ENCODE results near the gene ADAMTS2. TPM values are rescaled to one million over a fixed set of nuclear protein-coding genes. Genes with fewer than 3 reads are reported as not detected.

Gene ADAMTS2
- polyA plus RNA-seq, 3 donors = 0.74 to 2.3 TPM; not detected in 1

DNA sequence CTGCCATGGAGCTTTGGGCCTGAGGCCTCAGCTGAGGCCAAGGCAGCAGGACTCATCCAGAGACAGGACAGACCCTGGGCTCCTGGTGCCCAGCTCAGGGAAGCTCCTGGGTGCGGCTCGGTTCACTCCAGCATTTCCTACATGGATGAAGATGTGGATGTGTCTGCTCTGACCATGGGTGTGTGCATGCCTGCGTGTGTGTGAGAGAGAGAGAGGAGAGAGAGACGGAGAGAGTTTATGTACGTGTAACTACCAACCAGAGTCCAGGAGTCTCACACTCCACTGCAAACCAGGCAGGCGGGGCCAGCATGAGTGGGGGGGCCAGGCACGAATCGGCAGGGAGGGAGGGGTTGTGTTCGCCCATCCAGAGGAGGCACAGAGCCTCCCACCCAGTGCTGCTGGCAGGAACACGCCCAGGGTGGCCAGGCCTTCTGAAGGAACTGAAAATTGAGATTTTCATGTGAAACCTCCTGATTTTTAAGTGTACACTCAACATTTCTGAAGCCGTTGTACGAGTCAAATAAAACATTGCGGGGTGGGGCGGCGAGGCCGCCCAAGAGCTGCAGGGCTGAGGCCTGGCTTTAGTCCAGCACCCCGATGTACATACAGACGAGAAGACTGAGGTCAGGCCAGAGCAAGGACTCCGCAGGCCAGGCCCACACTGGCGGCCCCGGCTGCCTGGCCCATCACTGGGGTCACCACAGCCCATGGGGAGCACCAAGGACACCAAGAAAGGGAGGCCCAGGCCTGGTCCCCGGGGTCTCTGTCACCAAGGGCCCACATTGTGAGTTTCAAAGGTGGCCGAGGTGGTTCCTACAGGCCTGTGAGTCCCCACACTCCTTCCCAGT is 88.7 kb downstream of the ADAMTS2 start:
- TF ChIP-seq, protein P1, sequence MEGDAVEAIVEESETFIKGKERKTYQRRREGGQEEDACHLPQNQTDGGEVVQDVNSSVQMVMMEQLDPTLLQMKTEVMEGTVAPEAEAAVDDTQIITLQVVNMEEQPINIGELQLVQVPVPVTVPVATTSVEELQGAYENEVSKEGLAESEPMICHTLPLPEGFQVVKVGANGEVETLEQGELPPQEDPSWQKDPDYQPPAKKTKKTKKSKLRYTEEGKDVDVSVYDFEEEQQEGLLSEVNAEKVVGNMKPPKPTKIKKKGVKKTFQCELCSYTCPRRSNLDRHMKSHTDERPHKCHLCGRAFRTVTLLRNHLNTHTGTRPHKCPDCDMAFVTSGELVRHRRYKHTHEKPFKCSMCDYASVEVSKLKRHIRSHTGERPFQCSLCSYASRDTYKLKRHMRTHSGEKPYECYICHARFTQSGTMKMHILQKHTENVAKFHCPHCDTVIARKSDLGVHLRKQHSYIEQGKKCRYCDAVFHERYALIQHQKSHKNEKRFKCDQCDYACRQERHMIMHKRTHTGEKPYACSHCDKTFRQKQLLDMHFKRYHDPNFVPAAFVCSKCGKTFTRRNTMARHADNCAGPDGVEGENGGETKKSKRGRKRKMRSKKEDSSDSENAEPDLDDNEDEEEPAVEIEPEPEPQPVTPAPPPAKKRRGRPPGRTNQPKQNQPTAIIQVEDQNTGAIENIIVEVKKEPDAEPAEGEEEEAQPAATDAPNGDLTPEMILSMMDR (IDR thresholded peaks at IDR 0.05) = no peak
- 94% methylated on average over 16 of the region's 23 CpGs for WGBS (ENCODE audit: insufficient coverage)

DNA sequence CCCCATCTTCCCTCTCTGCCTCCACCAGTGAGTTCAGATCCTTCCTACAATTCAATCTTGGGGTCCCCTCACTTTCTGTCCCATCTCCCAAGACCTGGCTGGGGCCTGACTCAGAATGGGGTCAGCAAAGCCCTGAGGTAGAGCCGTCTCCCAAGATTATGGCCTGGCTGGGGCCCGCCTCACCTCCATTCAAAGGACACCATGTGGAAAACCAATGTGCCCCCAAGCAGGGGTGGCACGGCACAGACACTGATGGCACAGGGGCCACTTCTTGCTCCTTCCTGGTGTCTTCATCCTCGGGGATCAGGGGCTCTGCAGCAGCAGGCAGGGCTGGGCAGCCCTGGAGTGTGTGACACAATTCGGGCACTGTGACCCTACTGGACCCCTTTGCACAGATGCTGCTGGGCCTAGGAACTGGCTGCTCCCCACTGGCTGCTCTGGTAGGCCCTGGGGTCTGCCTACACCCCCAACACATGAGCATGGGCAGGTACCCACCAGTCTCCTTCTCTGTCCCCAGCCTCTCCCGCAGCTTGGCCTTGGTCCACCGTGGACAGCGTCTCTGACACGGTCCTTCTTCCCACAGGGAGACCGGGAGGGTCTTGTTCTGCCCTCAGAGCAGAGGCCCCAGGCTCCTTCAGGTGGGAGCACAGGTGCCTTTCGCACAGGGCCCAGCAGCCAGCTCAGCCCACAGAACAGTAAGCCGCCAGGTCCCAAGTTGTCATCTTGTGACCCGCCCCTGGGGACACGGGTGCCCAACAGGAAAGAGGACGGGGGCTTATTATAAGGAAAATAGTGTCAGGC is 89.5 kb downstream of the ADAMTS2 start:
- Histone ChIP-seq H3K4me2 (replicated peaks; ENCODE audit: extremely low read depth, low read length, poor library complexity, severe bottlenecking) (no peak overlapping the region), H3K27me3 (ENCODE audit: control insufficient read depth in 2 of 2, insufficient read depth in 2 of 2, low read length in 2 of 2) (no peaks in the 10 kb centered on the region), H3K9me3 (replicated peaks in 1 of 2; ENCODE audit: control insufficient read depth in 1 of 2, insufficient read depth in 1 of 2, low read length in 2 of 2) (no peaks in the 10 kb centered on the region), H3K4me3 (replicated peaks in 1 of 3; ENCODE audit: low read depth in 2 of 3, low read length in 3 of 3) (no peak overlapping the region), H3K79me2 (ENCODE audit: insufficient read depth, low read length) (no peaks in the 10 kb centered on the region), H3K27ac (ENCODE audit: low read depth in 1 of 2, low read length in 2 of 2) (no peak overlapping the region), H4K20me1 (ENCODE audit: insufficient read depth, low read length) (no peaks in the 10 kb centered on the region), H3K4me1 (ENCODE audit: control insufficient read depth in 1 of 2, insufficient read depth in 2 of 2, low read length in 2 of 2) (no peaks in the 10 kb centered on the region), H3K9ac (ENCODE audit: insufficient read depth, low read length, poor library complexity, severe bottlenecking) (no peak overlapping the region), H3K36me3 (replicated peaks in 1 of 2; ENCODE audit: control insufficient read depth in 1 of 2, insufficient read depth in 2 of 2, low read length in 2 of 2) (no peaks in the 10 kb centered on the region), H2AFZ (ENCODE audit: insufficient read depth, low read depth, low read length, poor library complexity, severe bottlenecking) (no peak overlapping the region)
- DNase-seq = no peak
- TF ChIP-seq, protein P1 (IDR thresholded peaks at IDR 0.05) = no peak
- no peak overlapping the region for H3K4me3 Mint-ChIP-seq
- H3K27me3 Mint-ChIP-seq (ENCODE audit: low read depth in 3 of 3) = peaks cover 2 to 5% (median 5%) of the 10 kb centered on the region in 3 donors
- no peaks in the 10 kb centered on the region for H3K4me1 Mint-ChIP-seq
- no peak overlapping the region for H3K27ac Mint-ChIP-seq
- no peaks in the 10 kb centered on the region for H3K36me3 Mint-ChIP-seq
- intact Hi-C loops (cut with micrococcal nuclease) = no loop called here
- 96% methylated on average over 14 of the region's 15 CpGs for WGBS (ENCODE audit: insufficient coverage)
- H3K9me3 Mint-ChIP-seq = no peaks in the 10 kb centered on the region

More for the DNA sequence above, 88.7 kb downstream of the ADAMTS2 start:
- Histone ChIP-seq H2AFZ (ENCODE audit: insufficient read depth, low read depth, low read length, poor library complexity, severe bottlenecking) (no peak overlapping the region), H3K4me1 (ENCODE audit: control insufficient read depth in 1 of 2, insufficient read depth in 2 of 2, low read length in 2 of 2) (no peaks in the 10 kb centered on the region), H3K36me3 (replicated peaks in 1 of 2; ENCODE audit: control insufficient read depth in 1 of 2, insufficient read depth in 2 of 2, low read length in 2 of 2) (no peaks in the 10 kb centered on the region), H3K79me2 (ENCODE audit: insufficient read depth, low read length) (no peaks in the 10 kb centered on the region), H3K9me3 (replicated peaks in 1 of 2; ENCODE audit: control insufficient read depth in 1 of 2, insufficient read depth in 1 of 2, low read length in 2 of 2) (no peaks in the 10 kb centered on the region), H3K4me3 (replicated peaks in 1 of 3; ENCODE audit: low read depth in 2 of 3, low read length in 3 of 3) (no peak overlapping the region), H3K4me2 (replicated peaks; ENCODE audit: extremely low read depth, low read length, poor library complexity, severe bottlenecking) (no peak overlapping the region), H3K27ac (ENCODE audit: low read depth in 1 of 2, low read length in 2 of 2) (no peak overlapping the region), H4K20me1 (ENCODE audit: insufficient read depth, low read length) (no peaks in the 10 kb centered on the region), H3K27me3 (ENCODE audit: control insufficient read depth in 2 of 2, insufficient read depth in 2 of 2, low read length in 2 of 2) (no peaks in the 10 kb centered on the region), H3K9ac (ENCODE audit: insufficient read depth, low read length, poor library complexity, severe bottlenecking) (no peak overlapping the region)
- no peak for DNase-seq
- no peaks in the 10 kb centered on the region for H3K36me3 Mint-ChIP-seq
- intact Hi-C loops (cut with micrococcal nuclease) = no loop called here
- no peak overlapping the region for H3K27ac Mint-ChIP-seq
- H3K27me3 Mint-ChIP-seq (ENCODE audit: low read depth in 3 of 3) = peaks cover under 1 to 4% (median 2%) of the 10 kb centered on the region in 3 donors
- no peaks in the 10 kb centered on the region for H3K9me3 Mint-ChIP-seq
- H3K4me3 Mint-ChIP-seq = no peak overlapping the region
- H3K4me1 Mint-ChIP-seq = no peaks in the 10 kb centered on the region
